HG03039 (cell line): ENCODE data around the gene ANAPC1.
"Not testable (repeated sequence)": the region's sequence is repeated elsewhere in the genome, so short reads cannot be mapped to it uniquely, and the experiment has no call there.

Experiments
- ATAC-seq: cut with Tn5 transposase; IDR thresholded peaks from one replicate; pipeline ENCODE4 v1.9.1; 2021; ENCODE audit warnings: mild to moderate bottlenecking, moderate library complexity; ENCODE audit not compliant: unreplicated experiment

ANAPC1 gene

DNA sequence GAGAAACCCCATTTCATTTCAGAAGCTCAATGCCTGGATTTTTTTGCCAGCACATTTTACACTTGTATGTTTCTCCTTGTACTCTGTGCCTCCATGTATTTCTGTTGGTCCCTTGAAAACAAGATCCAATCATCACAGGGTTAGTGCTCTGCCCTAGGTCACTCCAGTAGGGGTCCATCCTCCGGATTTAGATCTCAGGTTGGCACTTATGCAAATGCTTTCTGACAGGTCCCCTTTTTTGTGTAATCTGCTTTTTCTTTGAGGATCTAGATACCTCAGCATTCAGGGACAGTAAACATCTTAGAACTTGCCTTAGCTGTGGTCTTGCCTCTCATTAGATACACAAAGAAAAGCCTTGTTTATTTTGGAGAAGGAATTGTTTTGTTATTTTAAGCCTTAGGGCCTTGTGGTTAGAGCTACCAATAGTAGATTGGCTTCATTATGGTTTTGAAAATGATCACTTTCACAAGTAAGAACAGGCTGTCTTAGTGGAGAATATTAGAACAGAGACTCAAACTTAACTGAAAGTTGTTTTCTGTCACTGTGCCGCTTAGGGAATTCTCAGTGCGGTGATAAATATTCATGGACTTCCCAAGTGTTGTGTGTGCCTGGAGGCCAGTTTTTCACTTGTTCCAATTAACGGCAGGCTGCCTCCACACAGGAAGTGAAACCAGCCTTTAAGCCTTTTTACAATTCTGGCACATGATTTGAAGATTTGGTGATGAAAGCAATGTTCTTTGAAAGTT lies 22.2 kb upstream of the ANAPC1 start:
- ATAC-seq = no peak

DNA sequence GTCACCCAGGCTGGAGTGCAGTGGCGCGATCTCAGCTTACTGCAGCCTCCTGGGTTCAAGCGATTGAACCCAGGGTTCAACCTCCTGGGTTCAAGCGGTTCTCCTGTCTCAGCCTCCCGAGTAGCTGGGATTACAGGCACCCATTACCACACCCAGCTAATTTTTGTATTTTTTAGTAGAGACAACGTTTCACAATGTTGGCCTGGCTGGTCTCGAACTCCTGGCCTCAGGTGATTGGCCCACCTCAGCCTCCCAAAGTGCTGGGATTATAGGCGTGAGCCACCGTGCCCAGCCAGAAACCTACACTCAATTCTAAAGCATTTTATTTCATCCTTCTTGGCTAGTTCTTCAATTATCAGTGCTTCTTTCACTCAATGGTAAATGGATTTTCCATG lies 21.5 kb upstream of the ANAPC1 start:
- not testable (repeated sequence) for ATAC-seq

DNA sequence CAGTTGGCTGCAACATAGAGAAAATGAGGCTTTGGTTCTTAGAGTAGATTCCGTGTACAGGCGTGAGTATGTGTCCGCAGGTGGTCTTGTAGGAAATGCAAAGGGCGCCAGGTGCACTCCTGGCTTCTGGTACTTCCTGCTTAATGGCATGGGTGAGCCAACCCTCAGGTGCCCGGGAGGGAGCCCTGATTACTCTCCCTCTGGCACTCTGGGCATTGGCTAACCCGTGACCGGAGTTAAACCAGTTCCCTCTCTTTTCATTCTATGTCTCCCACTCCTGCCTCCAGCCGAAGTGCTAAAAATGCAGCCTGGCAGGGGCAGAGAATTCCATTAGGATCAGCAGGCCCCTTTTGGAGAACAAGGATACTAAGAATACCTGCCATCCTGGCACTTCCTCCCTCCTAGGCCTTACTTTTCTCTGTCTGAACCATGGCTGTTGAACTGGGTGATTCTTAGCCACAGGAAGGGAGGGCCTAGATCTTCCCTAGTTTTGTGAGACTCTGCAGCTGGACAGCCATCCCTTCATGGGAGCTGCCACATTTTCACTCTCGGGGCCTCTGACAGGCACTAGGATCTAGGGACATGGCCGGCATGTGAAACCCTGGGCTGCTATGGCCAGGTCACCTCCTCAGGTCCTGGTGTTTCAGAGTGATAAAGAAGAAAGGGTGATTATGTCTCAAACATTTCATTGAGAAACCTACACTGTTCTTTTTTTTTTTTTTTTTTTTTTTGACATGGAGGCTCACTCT lies 20.9 kb upstream of the ANAPC1 start:
- no peak for ATAC-seq

DNA sequence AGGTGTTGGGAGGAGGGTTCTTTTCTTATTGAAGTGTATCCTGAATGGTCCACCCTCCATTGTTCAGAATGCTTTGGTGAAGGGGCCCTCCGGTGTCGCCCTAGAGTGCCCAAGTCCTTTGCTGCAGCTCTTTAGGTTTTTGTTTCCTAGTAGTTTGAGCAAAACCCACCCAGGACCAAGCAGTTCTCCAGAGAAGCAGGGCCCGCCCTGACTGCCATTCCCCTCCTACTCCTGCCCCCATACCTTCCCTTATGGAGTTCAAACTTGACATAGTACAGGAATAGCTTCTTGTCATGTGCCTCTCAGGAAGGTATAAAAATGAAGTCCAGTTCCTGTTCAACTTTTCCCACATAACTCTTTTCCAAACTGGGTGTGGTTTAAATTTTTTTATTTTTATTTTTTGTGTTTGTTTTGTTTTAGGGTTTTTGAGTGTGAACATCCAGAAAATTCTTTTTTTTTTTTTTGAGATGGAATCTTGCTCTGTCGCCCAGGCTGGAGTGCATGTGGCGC lies 20.0 kb upstream of the ANAPC1 start:
- ATAC-seq = no peak

DNA sequence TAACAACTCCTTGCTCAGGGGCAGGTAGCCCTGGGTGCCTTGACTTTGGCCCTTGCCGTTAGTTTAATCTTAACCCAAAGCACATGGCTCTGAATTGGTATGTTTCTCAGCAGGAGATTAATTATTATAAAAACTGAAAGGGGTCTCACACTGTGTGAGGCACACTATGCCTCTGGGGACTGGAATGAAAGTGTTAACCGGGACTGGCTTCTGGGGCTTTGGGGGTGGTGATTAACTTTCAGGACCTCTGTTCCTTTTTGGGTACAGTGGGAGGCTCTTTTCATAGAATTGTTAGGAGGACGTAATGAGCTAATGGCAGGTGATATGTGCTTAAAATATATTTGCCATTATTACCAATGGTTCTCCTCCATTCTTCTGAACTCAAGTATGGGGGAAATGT lies 19.5 kb upstream of the ANAPC1 start:
- ATAC-seq = no peak

DNA sequence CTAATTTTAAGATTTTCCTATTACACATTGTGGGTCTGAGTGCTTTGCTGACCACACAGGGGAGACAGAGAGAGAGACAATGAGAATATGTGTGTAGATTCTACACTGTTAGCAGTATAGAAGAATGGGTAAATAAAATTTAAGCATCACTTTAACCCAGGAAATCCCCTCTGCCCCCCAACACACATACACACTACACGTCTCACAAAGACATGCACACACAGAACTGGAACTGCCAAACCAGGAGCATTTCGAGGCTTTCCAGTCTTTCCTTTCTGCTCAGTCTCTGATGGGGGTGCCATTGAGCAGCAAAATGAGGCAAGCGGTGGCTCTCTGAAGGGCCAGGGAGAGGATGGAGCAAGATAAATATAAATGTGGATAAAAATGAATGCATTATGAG lies 16.9 kb upstream of the ANAPC1 start:
- no peak for ATAC-seq

DNA sequence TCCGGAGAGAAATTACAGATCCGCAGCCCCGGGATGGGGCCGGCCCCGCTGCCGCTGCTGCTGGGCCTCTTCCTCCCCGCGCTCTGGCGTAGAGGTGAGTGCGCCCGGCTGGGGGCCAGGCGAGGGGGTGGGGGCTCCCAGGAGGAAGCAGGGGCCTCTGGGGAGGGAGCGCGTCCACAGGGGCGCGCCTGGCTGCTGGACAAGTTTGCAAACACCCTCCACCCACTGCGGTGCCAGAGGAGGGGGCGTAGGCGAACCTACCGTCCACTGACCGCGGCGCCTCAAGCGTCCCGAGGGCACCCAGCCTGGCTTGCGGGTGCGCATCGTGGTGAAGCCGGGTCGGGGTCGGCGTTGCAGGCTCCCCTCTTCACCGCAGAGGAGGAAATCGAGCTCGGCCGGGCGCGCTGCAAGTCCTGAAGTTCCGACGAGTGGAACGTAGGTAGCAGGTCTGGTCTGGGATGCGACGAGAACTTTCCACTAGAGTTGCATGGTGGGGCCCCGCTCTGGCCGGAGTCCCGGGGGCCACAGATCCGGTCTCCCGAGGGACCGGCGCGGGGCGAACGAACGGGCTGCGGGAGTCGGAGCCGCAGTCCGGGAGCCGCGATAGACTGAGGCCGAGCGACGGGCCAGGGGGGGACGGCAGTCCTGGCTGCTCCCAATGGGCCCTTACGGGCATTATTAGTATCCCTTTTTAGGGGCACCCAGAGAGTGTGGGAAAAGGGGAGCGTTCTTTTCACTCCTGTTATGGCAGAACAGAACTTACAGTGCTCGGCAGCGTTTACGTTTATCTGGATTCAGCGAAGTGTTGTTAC lies 14.9 kb upstream of the ANAPC1 start:
- ATAC-seq = no peak

DNA sequence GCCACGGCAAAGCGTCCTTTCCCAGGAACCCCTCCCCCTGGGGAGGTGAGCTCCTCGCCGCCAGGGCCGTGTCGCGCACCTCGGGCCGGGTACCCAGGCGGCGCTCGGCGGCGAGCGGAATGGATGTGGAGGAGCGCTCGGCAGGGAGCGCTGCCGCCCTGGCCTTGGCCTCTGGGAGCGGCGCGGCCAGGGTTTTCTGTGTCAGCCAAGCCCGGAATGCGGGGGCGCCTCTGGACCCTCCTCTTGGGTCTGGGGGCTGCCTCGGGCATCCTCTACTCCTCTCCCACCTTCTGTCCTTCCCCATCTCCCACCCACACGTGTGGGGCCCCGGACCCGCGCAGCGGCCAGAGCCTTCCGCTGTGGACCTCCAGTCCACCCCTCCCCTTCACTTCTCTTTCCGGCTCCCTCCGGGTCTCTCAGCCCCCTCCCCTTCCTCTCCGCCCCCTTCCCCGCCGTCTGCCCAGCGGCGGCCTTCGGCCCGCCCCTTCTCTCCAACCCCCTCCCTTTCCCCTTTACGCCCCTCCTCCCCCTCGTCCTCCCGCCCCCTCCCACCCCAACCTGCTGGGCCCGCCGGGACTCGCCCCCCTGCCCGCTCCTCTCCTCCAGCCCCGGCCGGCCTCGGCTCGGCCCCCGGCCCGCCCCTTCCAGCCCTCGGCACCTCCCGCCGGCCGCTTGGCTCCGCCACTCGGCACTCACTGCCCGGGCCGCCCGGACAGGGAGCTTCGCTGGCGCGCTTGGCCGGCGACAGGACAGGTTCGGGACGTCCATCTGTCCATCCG lies 14.1 kb upstream of the ANAPC1 start, which contains the start of gene MERTK:
Gene MERTK, plus strand, starts transcription at position 684 of the 779 bp plus-strand sequence. CDS start 129 bp downstream, outside the sequence.
- no peak for ATAC-seq

DNA sequence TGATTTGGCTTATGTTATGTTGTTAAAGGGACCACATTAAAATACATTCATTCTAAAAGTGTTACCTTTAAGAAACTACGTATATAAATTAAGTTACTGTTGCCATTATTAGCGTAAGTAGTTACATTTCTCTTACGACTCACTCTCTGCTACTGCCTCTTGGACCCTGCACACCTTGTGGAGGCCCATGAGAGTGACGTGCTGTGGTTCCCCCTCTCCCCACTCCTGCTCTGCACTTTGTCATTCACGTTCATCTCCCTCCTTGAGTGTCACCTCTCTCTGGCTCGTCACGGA lies 13.6 kb upstream of the ANAPC1 start:
- ATAC-seq = no peak

DNA sequence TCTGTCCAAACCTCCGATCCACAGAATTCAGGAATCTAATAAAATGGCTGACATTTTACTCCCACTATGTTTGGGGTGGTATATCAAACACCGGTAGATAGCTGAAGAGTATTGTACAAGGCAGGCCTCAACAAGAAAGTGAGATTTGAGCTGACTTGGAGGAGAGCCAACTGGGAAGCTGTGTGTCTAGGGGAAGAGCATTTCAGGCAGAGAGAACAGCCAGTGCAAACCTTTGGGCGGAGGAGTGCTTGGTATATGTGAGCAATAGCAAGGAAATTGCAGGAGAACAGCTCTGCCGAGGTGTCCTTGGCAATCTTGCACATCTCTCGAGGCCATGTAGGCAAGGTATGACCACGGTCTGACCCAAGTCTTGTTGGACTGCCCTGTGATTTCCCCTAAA lies 12.6 kb upstream of the ANAPC1 start:
- ATAC-seq = no peak

DNA sequence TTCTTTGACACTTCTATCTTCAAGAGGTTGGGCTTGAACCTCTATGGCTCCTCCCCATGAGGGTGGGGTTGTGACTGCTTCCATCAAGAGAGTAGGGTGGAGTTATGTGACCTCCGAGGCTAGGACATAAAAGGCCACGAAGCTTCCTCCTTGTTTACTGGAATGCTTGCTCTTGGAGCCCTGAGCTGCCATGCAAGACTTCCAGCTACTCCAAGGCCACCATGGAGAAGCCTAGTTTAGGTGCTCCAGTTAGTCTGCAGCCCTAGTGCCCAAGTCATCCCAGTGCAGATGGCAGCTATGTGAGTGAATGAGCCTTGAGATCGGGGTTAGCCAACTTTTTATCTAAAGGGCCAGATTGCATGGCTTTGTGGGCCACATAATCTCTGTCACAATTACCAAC lies 12.0 kb upstream of the ANAPC1 start:
- no peak for ATAC-seq

DNA sequence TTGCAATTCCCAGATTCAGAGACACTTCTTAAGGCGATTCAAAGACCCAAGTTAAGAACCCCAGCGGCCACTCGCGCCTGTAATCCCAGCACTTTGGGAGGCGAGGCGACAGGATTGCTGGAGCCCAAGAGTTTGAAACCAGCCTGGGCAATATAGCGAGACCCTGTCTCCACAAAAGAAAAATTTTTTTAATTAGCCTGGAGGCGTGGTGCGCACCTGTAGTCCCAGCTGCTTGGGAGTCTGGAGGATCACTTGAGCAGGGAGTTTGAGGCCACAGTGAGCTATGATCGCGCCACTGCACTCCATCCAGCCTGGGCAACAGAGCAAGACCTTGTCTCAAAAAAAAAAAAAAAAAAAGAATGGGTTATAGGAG lies 585 bp upstream of the ANAPC1 start:
- ATAC-seq = no peak

DNA sequence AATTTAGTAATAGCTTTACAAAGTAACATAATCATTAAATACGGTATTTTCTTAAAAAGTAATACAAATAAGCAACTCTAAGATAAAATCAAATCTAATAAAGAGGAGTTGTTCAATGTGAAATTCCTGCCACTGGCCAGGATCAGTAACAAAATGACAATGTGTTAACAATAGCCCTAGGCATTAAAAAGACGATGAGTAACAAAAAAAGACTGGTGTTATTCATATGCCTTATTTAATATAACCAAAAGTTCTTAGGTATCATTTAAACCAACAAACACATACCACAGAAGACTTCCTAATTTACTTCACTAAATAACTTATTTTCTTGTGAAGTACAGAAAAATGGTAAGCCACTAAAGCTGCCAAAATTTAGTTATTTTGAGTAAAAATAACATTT lies 11.2 kb downstream of the ANAPC1 start:
- ATAC-seq = not testable (repeated sequence)

DNA sequence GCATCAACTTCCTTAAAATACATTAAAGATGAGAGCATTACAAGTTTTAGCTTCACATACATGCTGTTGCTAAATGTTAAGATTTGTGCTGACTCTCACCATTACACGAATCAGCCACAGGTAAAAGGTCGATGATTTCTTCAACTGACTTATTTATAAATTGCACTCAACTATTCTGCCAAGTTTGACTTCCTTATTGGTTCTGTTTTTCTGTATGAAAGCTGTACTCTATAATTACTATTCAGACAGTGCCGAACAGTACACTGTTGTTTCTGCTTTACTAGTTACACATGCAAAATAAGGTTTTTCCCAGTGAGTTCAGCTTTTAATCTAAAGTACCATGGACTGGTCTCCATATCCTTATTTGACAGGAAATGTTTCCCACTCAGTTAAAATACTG lies 18.9 kb downstream of the ANAPC1 start:
- ATAC-seq = not testable (repeated sequence)

DNA sequence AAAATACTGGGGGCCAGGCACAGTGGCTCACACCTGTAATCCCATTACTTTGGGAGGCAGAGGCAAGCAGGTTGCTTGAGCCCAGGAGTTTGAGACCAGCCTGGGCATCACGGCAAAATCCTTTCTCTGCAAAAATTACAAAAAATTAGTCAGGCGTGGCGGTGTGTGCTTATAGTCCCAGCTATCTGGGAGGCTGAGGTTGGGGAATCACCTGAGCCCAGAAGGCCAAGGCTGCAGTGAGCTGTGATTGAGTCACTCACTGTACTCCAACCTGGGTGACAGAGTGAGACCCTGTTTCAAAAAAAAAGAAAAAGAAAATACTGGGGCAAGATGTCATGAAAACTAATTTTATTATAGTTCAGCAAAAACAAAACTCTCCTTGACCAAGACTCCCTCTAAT lies 24.0 kb downstream of the ANAPC1 start:
- ATAC-seq = not testable (repeated sequence)

DNA sequence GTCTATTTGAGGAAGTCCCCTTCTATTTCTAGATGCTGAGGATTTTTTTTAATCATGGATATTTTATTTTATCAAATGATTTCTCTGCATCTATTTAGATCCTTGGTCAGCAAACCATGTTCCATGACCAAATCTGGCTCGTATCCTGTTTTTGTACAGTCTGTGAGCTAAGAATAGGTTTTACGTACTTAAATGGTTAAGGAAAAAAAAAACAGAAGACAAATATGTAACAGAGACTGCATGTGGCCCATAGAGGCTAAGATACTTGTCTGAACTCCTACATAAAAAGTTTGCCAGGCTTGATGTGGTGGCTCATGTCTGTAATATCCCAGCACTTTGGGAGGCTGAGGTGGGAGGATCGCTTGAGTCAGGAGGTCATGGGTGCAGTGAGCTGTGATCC lies 31.4 kb downstream of the ANAPC1 start:
- not testable (repeated sequence) for ATAC-seq

DNA sequence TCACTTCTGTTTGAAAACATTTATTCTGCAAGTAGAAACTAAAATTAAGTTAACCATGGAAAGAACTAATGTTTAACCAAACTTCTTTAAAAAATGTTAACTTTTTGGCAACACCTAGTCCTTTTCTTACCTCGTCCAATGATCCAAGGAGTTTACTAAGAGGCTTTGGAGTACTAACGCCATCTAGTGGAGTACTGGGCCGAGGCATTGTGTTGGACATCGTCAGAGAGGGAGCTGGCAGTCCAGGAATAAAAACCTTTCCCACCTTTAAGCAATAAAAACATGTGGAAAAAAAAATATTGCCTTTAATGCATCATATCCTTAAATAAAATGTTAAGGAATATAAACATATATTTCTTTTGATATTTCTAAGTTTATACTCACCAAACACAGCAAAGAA lies 33.3 kb downstream of the ANAPC1 start:
- not testable (repeated sequence) for ATAC-seq

DNA sequence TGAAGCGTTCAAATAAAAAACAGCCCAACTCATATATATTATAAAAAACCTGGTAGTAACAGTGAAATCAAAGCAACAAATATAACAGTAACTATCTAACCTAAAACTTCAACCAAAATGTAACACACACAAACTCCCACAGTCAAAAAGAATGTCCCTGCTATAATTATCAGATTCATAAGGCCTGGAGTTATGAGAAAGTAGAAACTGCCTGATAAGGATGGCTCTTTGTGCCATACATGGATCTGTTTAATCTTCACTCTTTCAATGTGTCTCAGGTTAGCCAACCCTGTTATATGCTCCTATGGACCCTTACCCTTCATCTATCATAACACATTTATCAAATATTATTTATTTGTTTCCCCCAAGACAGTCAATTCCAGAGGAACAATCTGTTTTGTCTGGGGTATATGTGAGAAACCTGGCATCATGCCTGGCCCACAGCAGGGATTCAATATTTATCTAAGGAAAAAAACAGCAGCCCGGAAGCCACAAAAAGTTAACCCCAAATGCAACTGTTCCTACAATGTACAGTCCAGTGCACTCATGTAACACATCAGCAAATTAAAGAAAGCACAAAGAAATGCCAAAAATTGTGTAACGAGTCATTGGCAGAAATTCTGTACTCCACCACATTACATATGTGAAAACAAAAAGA lies 44.2 kb downstream of the ANAPC1 start:
- ATAC-seq = not testable (repeated sequence)

DNA sequence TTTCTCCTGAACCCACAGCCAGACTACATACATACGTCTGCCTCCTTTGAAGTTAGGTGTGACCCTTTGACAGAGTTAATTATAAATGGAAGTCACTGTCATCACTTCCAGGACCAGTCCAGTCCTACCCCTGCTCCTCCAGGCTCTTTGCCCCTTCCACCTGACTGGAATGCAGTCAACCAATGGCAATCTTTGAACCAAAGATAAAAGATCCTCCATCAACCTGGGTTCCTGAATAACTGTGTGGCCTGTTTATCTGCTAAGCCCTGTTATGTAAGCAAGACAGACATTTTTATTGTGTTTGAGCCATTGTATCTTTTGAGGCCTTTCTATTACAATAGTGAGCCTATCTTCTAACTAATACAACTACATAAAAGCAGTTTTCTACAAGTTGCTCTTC lies 45.0 kb downstream of the ANAPC1 start:
- ATAC-seq = not testable (repeated sequence)

DNA sequence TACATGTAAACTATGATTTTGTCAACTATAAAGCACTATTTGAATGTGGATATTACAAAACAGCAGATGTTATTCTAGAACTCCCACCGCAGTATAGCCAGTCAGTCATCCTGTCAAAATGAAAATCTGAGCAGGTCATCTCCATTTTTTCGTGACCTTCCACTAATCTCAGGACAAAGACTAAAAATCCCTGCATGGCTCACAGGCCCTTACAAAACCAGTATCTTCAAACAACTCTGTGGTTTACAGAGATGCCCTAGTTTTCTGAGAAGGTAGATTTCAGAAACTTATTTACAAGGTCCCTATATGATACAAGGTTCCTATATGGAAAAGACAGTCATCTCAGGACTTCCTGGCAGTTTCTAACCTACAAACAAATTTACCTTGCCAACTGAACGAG lies 49.8 kb downstream of the ANAPC1 start:
- not testable (repeated sequence) for ATAC-seq
